K562 (cell line): ENCODE data around the gene ZNF441. TPM values are rescaled to one million over a fixed set of nuclear protein-coding genes. Genes with fewer than 3 reads are reported as not detected.

Experiments used
- ATAC-seq: fragments of 200-7000 bp; cut with Tn5 transposase; 3 replicates; pipeline ENCODE4 v1.9.1; 2020; ENCODE audit warnings: moderate library complexity
- BruUV-seq: library from RNA; stranded (reverse); fragments of 400-500 nt; replicated peaks from 2 replicates; lab custom pipeline; 2021; lab: Mats Ljungman, UMichigan
- CTCF ChIA-PET: fragments of 300-600 bp; formaldehyde crosslinking; extraction: SDS; loops from one replicate; lab custom pipeline; 2021; ENCODE audit warnings: low intra/inter-chr PET ratio; lab: Yijun Ruan, JAX
- POLR2A ChIA-PET: fragments of 300-600, 350-650 bp; sonication (Branson Sonifier 250); formaldehyde crosslinking; extraction: SDS; loops from one replicate; lab custom pipeline; 2021; ENCODE audit warnings: antibody characterized with exemption, inconsistent platforms; lab: Yijun Ruan, JAX
- DNase-seq, 4 experiments: peaks; one replicate each; pipeline versions ENCODE4 v3.0.0 to v3.0.0-alpha.2; 2011 to 2018; ENCODE audit warnings: low spot score in 3 of 4, mixed read lengths in 3 of 4; ENCODE audit errors: extremely low read depth in 1 of 4
- FAIRE-seq: peaks from 2 replicates; lab custom pipeline; 2011; peaks lifted over from hg19 to GRCh38; lab: Jason Lieb, UNC
- H2AFZ ChIP-seq: 2 replicates; pipeline ENCODE4 v1.6.0; 2011; ENCODE audit warnings: low read depth, low read length, control low read depth, inconsistent platforms
- H3K27ac ChIP-seq: fragments of 200-600 bp; 3 replicates; pipeline ENCODE4 v1.8.0; 2011; ENCODE audit warnings: low read depth, mild to moderate bottlenecking, control low read depth, inconsistent platforms, low read length, moderate library complexity, mixed read lengths; ENCODE audit errors: extremely low read depth
- H3K27me3 ChIP-seq, 2 experiments: fragments of 300-600 bp in 1 of 2; 2 replicates in 1 of 2; 3 replicates in 1 of 2; pipeline versions ENCODE4 v1.6.0 to v1.8.0; 2011; ENCODE audit warnings: inconsistent platforms in 2 of 2, low read length in 2 of 2, mild to moderate bottlenecking in 1 of 2, mixed read lengths in 1 of 2, moderate library complexity in 1 of 2; ENCODE audit not compliant: control insufficient read depth in 2 of 2, insufficient read depth in 2 of 2
- H3K36me3 ChIP-seq: fragments of 300-600 bp; 3 replicates; pipeline ENCODE4 v1.8.0; 2011; ENCODE audit warnings: mild to moderate bottlenecking, low read length, inconsistent platforms; ENCODE audit not compliant: control insufficient read depth, insufficient read depth
- H3K4me1 ChIP-seq, 2 experiments: fragments of 200-600 bp in 1 of 2; replicated peaks in 1 of 2; 2 replicates in 1 of 2; 3 replicates in 1 of 2; pipeline versions ENCODE4 v1.5.1 to v1.8.0; 2011; ENCODE audit warnings: inconsistent platforms in 2 of 2, low read length in 2 of 2, mild to moderate bottlenecking in 1 of 2, mixed read lengths in 1 of 2, moderate library complexity in 1 of 2; ENCODE audit not compliant: control insufficient read depth in 2 of 2, insufficient read depth in 2 of 2
- H3K4me2 ChIP-seq: 2 replicates; pipeline ENCODE4 v1.6.1; 2011; ENCODE audit warnings: low read length, control low read depth, inconsistent platforms, mixed read lengths; ENCODE audit not compliant: insufficient read depth
- H3K4me3 ChIP-seq: fragments of 200-600 bp; sonication (generic), shearing (Covaris generic); 2 replicates; pipeline ENCODE4 v1.5.1; 2016; ENCODE audit warnings: control low read depth, inconsistent platforms
- H3K79me2 ChIP-seq: fragments of 200-600 bp; 3 replicates; pipeline ENCODE4 v1.8.0; 2011; ENCODE audit warnings: low read length, inconsistent platforms; ENCODE audit not compliant: control insufficient read depth, insufficient read depth
- H3K9ac ChIP-seq, 2 experiments: 2 replicates each; pipeline versions ENCODE4 v1.6.0 to v1.6.1; 2011; ENCODE audit warnings: low read depth in 2 of 2, low read length in 2 of 2, control low read depth in 1 of 2, inconsistent platforms in 1 of 2, mild to moderate bottlenecking in 1 of 2, mixed read lengths in 1 of 2; ENCODE audit not compliant: insufficient read depth in 1 of 2
- H3K9me1 ChIP-seq: one replicate; pipeline ENCODE4 v1.6.0; 2011; ENCODE audit warnings: inconsistent platforms, mild to moderate bottlenecking, low read length, moderate library complexity; ENCODE audit not compliant: control insufficient read depth, insufficient read depth
- H3K9me3 ChIP-seq: replicated peaks from 2 replicates; pipeline ENCODE4 v1.5.1; 2011; ENCODE audit warnings: low read depth, low read length, inconsistent platforms; ENCODE audit not compliant: control insufficient read depth, insufficient read depth
- H4K20me1 ChIP-seq: replicated peaks from 2 replicates; pipeline ENCODE4 v1.6.1; 2011; ENCODE audit warnings: low read length, inconsistent platforms, mixed read lengths; ENCODE audit not compliant: control insufficient read depth, insufficient read depth
- AFF4 ChIP-seq: sonication (generic); formaldehyde crosslinking; IDR thresholded peaks from 2 replicates; pipeline ENCODE4 v1.8.0; 2023; ENCODE audit warnings: mild to moderate bottlenecking, missing genetic modification reagents
- ARID1B ChIP-seq: fragments of 450-650 bp; IDR thresholded peaks from 2 replicates; pipeline ENCODE4 v1.6.1; 2016; ENCODE audit warnings: antibody characterized with exemption, mild to moderate bottlenecking, inconsistent platforms
- ARID2 ChIP-seq: fragments of 450-650 bp; IDR thresholded peaks from 2 replicates; pipeline ENCODE4 v1.6.1; 2017; ENCODE audit warnings: antibody characterized with exemption, mild to moderate bottlenecking
- ELF2 ChIP-seq: fragments of 250-450 bp; sonication (Bioruptor Pico); IDR thresholded peaks from 2 replicates; pipeline ENCODE4 v1.5.0; 2021; ENCODE audit warnings: mild to moderate bottlenecking
- ETV6 ChIP-seq, 3 experiments: fragments of 150-350 bp in 1 of 3; sonication (generic) in 1 of 3; formaldehyde crosslinking in 1 of 3; IDR thresholded peaks; 2 replicates each; pipeline versions ENCODE4 v1.6.1 to v1.8.0; 2014 to 2022; ENCODE audit warnings: borderline replicate concordance in 2 of 3, low read depth in 2 of 3, antibody characterized with exemption in 1 of 3, low read length in 1 of 3, mild to moderate bottlenecking in 1 of 3, missing genetic modification reagents in 1 of 3
- FOXA3 ChIP-seq, 2 experiments: fragments of 450-650 bp in 1 of 2; sonication (generic) in 1 of 2; formaldehyde crosslinking; IDR thresholded peaks in 1 of 2; conservative IDR thresholded peaks in 1 of 2; 2 replicates each; pipeline versions ENCODE4 v1.4.0 to v1.8.0; 2020 to 2022; ENCODE audit warnings: mild to moderate bottlenecking in 2 of 2, missing genetic modification reagents in 1 of 2
- GTF2F1 ChIP-seq: IDR thresholded peaks from 2 replicates; pipeline ENCODE4 v1.6.1; 2011; ENCODE audit warnings: low read depth, low read length, improper control_type of control experiment
- IRF9 ChIP-seq: fragments of 450-650 bp; IDR thresholded peaks from 2 replicates; pipeline ENCODE4 v1.6.1; 2016; ENCODE audit warnings: missing biosample characterization, missing genetic modification characterization
- NCOA6 ChIP-seq: fragments of 450-650 bp; IDR thresholded peaks from 2 replicates; pipeline ENCODE4 v1.6.1; 2017; ENCODE audit warnings: mild to moderate bottlenecking
- NR2C1 ChIP-seq, 2 experiments: fragments of 450-650 bp; IDR thresholded peaks; 2 replicates each; pipeline ENCODE4 v1.6.1; 2017; ENCODE audit warnings: mild to moderate bottlenecking in 2 of 2, antibody characterized with exemption in 1 of 2, inconsistent platforms in 1 of 2, missing compliant biosample characterization in 1 of 2, missing genetic modification characterization in 1 of 2
- STAG1 ChIP-seq: sonication (generic); formaldehyde crosslinking; IDR thresholded peaks from 2 replicates; pipeline ENCODE4 v1.5.0; 2020; ENCODE audit warnings: missing genetic modification reagents, borderline replicate concordance
- TAF9B ChIP-seq: fragments of 450-650 bp; IDR thresholded peaks from 2 replicates; pipeline ENCODE4 v1.6.1; 2018; ENCODE audit warnings: mild to moderate bottlenecking; ENCODE audit not compliant: partially characterized antibody
- ZNF165 ChIP-seq: fragments of 250-450 bp; sonication (Bioruptor Pico); IDR thresholded peaks from 2 replicates; pipeline ENCODE4 v1.4.0; 2020; ENCODE audit warnings: borderline replicate concordance
- ZNF57 ChIP-seq: fragments of 450-650 bp; formaldehyde crosslinking; IDR thresholded peaks from 2 replicates; pipeline ENCODE4 v1.4.0; 2020; ENCODE audit warnings: mild to moderate bottlenecking, moderate library complexity
- WGBS: fragments of 100-300 bp; shearing (Covaris generic); methylation state at CpG from one replicate; pipeline ENCODE4 v1.1.6; 2016; ENCODE audit warnings: low coverage, mixed read lengths; ENCODE audit not compliant: insufficient coverage; ENCODE audit errors: missing lambda C conversion rate; 5-methylcytosine and 5-hydroxymethylcytosine counted together
- in situ Hi-C: fragments of 300-500 bp; cut with MboI; formaldehyde crosslinking; loops from 4 replicates; pipeline ENCODE4 v1.15.0; 2018; ENCODE audit warnings: inconsistent platforms, mixed read lengths
- intact Hi-C: fragments of 100-400 bp; cut with micrococcal nuclease; formaldehyde crosslinking; loops from 2 replicates; pipeline ENCODE4 v1.14.2; 2022
- polyA plus RNA-seq, 8 experiments: library from polyadenylated mRNA; depleted of rRNA in 4 of 8; stranded (reverse) in 5 of 8; unstranded in 3 of 8; fragments of >200 nt; fragmentation: Nextera tagmentation in 2 of 8; fragmentation: Illumina TruSeq in 1 of 8; extraction: Ambion mirVana in 2 of 8; extraction: Trizol in 1 of 8; gene quantifications; 2 replicates each; pipeline versions ENCODE4 v1.2.1 to v1.2.3, GENCODE V29; 2011 to 2014; ENCODE audit warnings: inconsistent platforms in 1 of 8, missing spikeins in 1 of 8
- total RNA-seq, 7 experiments: library from RNA; depleted of rRNA in 6 of 7; stranded (reverse); fragments of >200 nt in 6 of 7; fragmentation: Illumina TruSeq in 2 of 7; extraction: Trizol in 2 of 7; gene quantifications; 2 replicates each; pipeline versions ENCODE4 v1.2.1 to v1.2.3, GENCODE V29; 2011 to 2021; ENCODE audit warnings: low replicate concordance in 1 of 7

The ZNF441 gene
- total and polyA plus RNA-seq, 9 of the 15 experiments (the other 6 are each of a cell fraction or from before 2014, with no cell fraction given), result 1.9 to 14.0 (median 7.8) TPM

DNA sequence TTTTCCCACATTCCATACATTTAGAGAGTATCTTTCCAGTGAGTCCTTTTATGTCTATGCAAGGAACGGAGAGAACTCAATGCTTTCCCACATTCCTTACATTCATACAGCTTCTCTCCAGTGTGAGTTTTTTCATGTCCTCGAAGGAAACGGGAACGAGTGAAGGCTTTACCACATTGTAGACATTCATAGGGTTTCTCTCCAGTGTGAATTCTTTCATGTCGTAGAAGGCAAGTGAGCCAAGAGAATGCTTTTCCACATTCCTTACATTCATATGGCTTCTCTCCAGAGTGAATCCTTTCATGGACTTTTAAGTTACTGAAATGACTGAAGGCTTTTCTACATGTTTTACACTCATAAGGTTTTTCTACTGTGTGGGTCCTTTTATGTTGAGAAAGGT, 45.1 kb upstream of the ZNF441 start:
- Histone ChIP-seq H3K9me1 (no peaks in the 10 kb centered on the region), H3K27me3 (no peaks in the 10 kb centered on the region), H3K79me2 (no peaks in the 10 kb centered on the region; the same call in 2 of the 3 replicates), H3K4me3 (no peak overlapping the region), H3K9ac (no peak overlapping the region), H3K4me2 (no peak overlapping the region), H3K36me3 (peaks cover 46% of the 10 kb centered on the region), H2AFZ (no peak overlapping the region), H3K9me3 (peaks cover 16% of the 10 kb centered on the region), H3K4me1 (no peaks in the 10 kb centered on the region), H4K20me1 (no peaks in the 10 kb centered on the region), H3K27ac (no peak overlapping the region)
- DNase-seq, result no peak
- no peak for ATAC-seq
- no peak for TF ChIP-seq ZNF165 (CRISPR knock-in tag)
- TF ChIP-seq FOXA3 (CRISPR knock-in tag; conservative IDR thresholded peaks at IDR 0.05 in 1 of 2, IDR thresholded peaks at IDR 0.05 in 1 of 2), result no peak
- no peak for TF ChIP-seq ELF2 (CRISPR knock-in tag)
- no peak for TF ChIP-seq NCOA6
- no peak for TF ChIP-seq IRF9 (tag)
- TF ChIP-seq ETV6 (IDR thresholded peaks at IDR 0.05; ENCODE audit: borderline replicate concordance in 1 of 2, low read depth in 2 of 2, low read length in 1 of 2), result no peak
- no peak for TF ChIP-seq ETV6 (CRISPR knock-in tag; IDR thresholded peaks at IDR 0.05; ENCODE audit: borderline replicate concordance)
- no peak for TF ChIP-seq TAF9B
- TF ChIP-seq ZNF57 (CRISPR knock-in tag), result no peak
- no peak for TF ChIP-seq ARID2
- no peak for TF ChIP-seq GTF2F1
- no peak for TF ChIP-seq NR2C1 (IDR thresholded peaks at IDR 0.05)
- no peak for TF ChIP-seq NR2C1 (tag; IDR thresholded peaks at IDR 0.05)
- no peak for TF ChIP-seq STAG1 (CRISPR knock-in tag)
- no peak for TF ChIP-seq AFF4
- TF ChIP-seq ARID1B, result no peak
- ChIA-PET POLR2A (no interaction called here), CTCF (no interaction called here)
- intact Hi-C loops (no loop called here), in situ Hi-C loops (no loop called here)
- FAIRE-seq, result no peak
- BruUV-seq, result no TSS peak
- 93% methylated on average over 5 of the region's 5 CpGs for WGBS
